Thoracic aorta (tissue), 2 donors: ENCODE results near the gene KDSR. TPM values are rescaled to one million over a fixed set of nuclear protein-coding genes. Genes with fewer than 3 reads are reported as not detected.

Experiments used
- ATAC-seq: fragments of 150-250 bp; one replicate; pipeline ENCODE4 v1.8.0; 2017; ENCODE audit warnings: low read depth; ENCODE audit not compliant: insufficient number of reproducible peaks, low FRiP score
- DNase-seq: peaks from one replicate; pipeline ENCODE4 v3.0.0-alpha.2; 2020; ENCODE audit warnings: low spot score
- H3K27ac ChIP-seq, 2 donors: fragments of 200-600 bp; sonication (generic); 1 replicate in 1 of 2; 2 replicates in 1 of 2; pipeline ENCODE4 v1.5.1; 2016; ENCODE audit warnings: mild to moderate bottlenecking in 2 of 2, moderate library complexity in 2 of 2
- H3K27me3 ChIP-seq: fragments of 200-600 bp; sonication (generic); replicated peaks from 2 replicates; pipeline ENCODE4 v1.6.0; 2016; ENCODE audit warnings: mild to moderate bottlenecking; ENCODE audit not compliant: insufficient read depth
- H3K36me3 ChIP-seq: fragments of 200-600 bp; sonication (generic); one replicate; pipeline ENCODE4 v1.5.1; 2016
- H3K4me1 ChIP-seq, 2 donors: fragments of 200-600 bp; sonication (generic); 1 replicate in 1 of 2; 2 replicates in 1 of 2; pipeline versions ENCODE4 v1.5.1 to v1.6.0; 2016; ENCODE audit warnings: low read depth in 2 of 2, mild to moderate bottlenecking in 1 of 2; ENCODE audit not compliant: control insufficient read depth in 1 of 2
- H3K4me3 ChIP-seq: fragments of 200-600 bp; sonication (generic); 2 replicates; pipeline ENCODE4 v1.5.1; 2016; ENCODE audit warnings: mild to moderate bottlenecking
- H3K9me3 ChIP-seq: fragments of 200-600 bp; sonication (generic); 2 replicates; pipeline ENCODE4 v1.5.1; 2016
- total RNA-seq, 2 donors: library from RNA; depleted of rRNA; stranded (reverse); fragments of >200 nt; gene quantifications; one replicate each; pipeline versions ENCODE4 v1.1.0 to v1.2.3, GENCODE V29; 2016
- TF ChIP-seq, protein P1 (sequence below): fragments of 200-600 bp; sonication (generic); IDR thresholded peaks from one replicate; pipeline ENCODE4 v1.5.1; 2019; ENCODE audit warnings: antibody characterized with exemption

The KDSR gene
- total RNA-seq, 2 donors from 2014 or later, result 46.2 to 72.4 TPM

GRCh38 chr18:63350230-63350629 lies 16.8 kb downstream of the KDSR start:
- Histone ChIP-seq H3K9me3 (no peaks in the 10 kb centered on the region), H3K27me3 (no peaks in the 10 kb centered on the region), H3K36me3 (peaks cover 55% of the 10 kb centered on the region), H3K27ac (no peak overlapping the region), H3K4me3 (no peak overlapping the region), H3K4me1 (peaks cover 12 to 22% of the 10 kb centered on the region in 2 donors)
- ATAC-seq (no peak), DNase-seq (no peak)
- TF ChIP-seq, protein P1, sequence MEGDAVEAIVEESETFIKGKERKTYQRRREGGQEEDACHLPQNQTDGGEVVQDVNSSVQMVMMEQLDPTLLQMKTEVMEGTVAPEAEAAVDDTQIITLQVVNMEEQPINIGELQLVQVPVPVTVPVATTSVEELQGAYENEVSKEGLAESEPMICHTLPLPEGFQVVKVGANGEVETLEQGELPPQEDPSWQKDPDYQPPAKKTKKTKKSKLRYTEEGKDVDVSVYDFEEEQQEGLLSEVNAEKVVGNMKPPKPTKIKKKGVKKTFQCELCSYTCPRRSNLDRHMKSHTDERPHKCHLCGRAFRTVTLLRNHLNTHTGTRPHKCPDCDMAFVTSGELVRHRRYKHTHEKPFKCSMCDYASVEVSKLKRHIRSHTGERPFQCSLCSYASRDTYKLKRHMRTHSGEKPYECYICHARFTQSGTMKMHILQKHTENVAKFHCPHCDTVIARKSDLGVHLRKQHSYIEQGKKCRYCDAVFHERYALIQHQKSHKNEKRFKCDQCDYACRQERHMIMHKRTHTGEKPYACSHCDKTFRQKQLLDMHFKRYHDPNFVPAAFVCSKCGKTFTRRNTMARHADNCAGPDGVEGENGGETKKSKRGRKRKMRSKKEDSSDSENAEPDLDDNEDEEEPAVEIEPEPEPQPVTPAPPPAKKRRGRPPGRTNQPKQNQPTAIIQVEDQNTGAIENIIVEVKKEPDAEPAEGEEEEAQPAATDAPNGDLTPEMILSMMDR, result no peak

GRCh38 chr18:63348508-63349136 lies 18.4 kb downstream of the KDSR start:
- TF ChIP-seq, protein P1, result no peak
- H3K4me1 ChIP-seq, result peaks cover 9 to 20% of the 10 kb centered on the region in 2 donors
- H3K27ac ChIP-seq, result no peak overlapping the region
- no peak for DNase-seq
- H3K36me3 ChIP-seq, result peaks cover 52% of the 10 kb centered on the region
- no peaks in the 10 kb centered on the region for H3K27me3 ChIP-seq
- ATAC-seq, result no peak
- no peak overlapping the region for H3K4me3 ChIP-seq
- no peaks in the 10 kb centered on the region for H3K9me3 ChIP-seq

DNA sequence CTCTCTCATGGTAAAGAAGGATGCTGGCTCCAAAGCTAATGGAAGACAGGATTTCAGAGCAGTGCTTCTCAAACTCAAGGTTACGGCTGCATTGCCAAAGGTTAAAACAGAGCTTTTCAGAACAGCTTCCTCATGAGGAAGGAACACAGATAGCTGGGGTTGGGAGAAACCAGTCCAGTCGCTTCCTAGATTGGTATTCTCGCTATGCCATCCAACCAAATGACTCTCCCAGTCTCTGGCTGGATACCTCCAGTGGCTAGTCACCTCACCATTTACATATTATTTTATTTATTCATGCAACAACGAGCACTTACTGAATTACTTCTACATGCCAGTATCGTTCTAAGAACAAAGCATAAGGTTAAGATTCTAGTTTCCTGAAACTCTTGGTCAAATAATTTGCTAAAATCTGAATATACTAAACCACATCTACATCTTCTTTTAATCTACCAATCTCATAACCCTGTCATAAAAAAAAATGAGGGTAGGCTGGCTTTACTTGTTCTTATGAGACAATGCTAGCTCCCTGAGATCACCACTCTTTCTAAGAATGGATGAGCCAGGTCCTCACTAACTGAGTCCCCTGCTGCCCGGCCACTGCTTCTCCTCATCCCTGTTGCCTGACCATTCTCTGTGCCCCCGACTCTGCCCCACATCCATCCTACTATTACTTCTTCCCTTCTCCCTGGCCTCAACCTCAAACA lies 20.4 kb downstream of the KDSR start:
- H3K36me3 ChIP-seq, result peaks cover 45% of the 10 kb centered on the region
- TF ChIP-seq, protein P1, result no peak
- no peak for DNase-seq
- no peaks in the 10 kb centered on the region for H3K27me3 ChIP-seq
- ATAC-seq, result no peak
- peak overlapping the region in 1 of 2 donors; percentile 0 for H3K27ac ChIP-seq
- H3K9me3 ChIP-seq, result no peaks in the 10 kb centered on the region
- peaks cover 3 to 11% of the 10 kb centered on the region in 2 donors for H3K4me1 ChIP-seq
- H3K4me3 ChIP-seq, result no peak overlapping the region

DNA sequence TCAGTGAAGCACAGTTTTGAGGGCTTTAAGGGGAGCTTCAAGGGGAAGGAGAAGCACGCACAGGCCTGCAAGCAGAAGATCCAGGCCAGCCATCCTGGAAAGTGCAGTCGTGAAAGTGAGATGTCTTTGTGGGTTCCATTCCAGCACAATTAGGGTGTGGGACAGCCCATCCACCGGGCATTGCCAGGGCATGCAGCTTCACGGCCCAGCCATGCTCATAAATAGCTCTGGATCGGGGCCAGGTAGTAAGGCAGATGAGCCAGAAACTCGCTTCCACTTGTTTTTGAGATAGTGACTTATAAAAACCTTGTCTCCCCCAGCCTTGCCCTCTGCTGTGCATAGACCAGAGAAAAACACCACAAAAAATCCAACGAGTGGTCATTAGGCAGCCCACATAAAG lies 21.0 kb downstream of the KDSR start:
- H3K27ac ChIP-seq, result peak overlapping the region in 1 of 2 donors; percentile 0
- H3K27me3 ChIP-seq, result no peaks in the 10 kb centered on the region
- H3K4me3 ChIP-seq, result no peak overlapping the region
- no peak for DNase-seq
- peaks cover 3 to 11% of the 10 kb centered on the region in 2 donors for H3K4me1 ChIP-seq
- TF ChIP-seq, protein P1, result no peak
- no peak for ATAC-seq
- H3K9me3 ChIP-seq, result no peaks in the 10 kb centered on the region
- H3K36me3 ChIP-seq, result peaks cover 40% of the 10 kb centered on the region

DNA sequence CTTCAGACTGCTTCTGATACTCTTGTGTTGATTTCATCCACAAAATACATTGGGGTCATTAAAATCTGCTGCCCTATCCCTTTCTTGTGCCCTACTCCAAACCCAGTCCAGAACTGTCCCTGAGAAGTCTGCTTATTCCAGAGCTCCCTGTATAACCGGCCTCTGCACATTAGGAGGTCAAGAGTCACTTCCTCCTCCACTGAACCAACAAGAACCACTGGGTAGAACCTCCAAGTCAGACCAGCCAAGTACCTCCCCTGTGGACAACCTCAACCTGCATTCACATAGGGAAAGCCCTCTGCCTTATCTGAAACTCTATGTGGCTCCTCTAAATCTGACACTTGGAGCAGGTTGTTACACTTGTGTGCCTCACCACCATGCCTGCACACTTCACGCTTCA lies 22.1 kb downstream of the KDSR start:
- Histone ChIP-seq H3K27ac (no peak overlapping the region), H3K9me3 (no peaks in the 10 kb centered on the region), H3K4me1 (peaks cover 3 to 11% of the 10 kb centered on the region in 2 donors), H3K4me3 (no peak overlapping the region), H3K36me3 (peaks cover 28% of the 10 kb centered on the region), H3K27me3 (no peaks in the 10 kb centered on the region)
- TF ChIP-seq, protein P1, result no peak
- ATAC-seq, result no peak
- no peak for DNase-seq
